ENCODE data around the gene EDEM3. TPM values are rescaled to one million over a fixed set of nuclear protein-coding genes. Genes with fewer than 3 reads are reported as not detected.

EDEM3 gene
- total RNA-seq, 3 donors from 2014 or later (not counting 1 experiment from before 2014, with no cell fraction given) = 8.9 to 15.4 (median 15.1) TPM

- Mint-ChIP-seq H3K27ac (no peak overlapping the region), H3K9me3 (no peaks in the 10 kb centered on the region), H3K36me3 (no peaks in the 10 kb centered on the region), H3K4me3 (no peak overlapping the region), H3K27me3 (ENCODE audit: low read depth in 2 of 2) (peaks cover 25 to 58% of the 10 kb centered on the region in 2 donors), H3K4me1 (no peaks in the 10 kb centered on the region)
- TF ChIP-seq CTCF (IDR thresholded peaks at IDR 0.05) = no peak
- H3K27ac ChIP-seq (ENCODE audit: low read length) = no peak overlapping the region
- no peaks in the 10 kb centered on the region for H3K9me3 ChIP-seq (ENCODE audit: control insufficient read depth, insufficient read depth, low read length)
- peaks cover 2% of the 10 kb centered on the region for H3K27me3 ChIP-seq (ENCODE audit: control insufficient read depth, insufficient read depth, low read length)
- no peak for ATAC-seq
- H3K4me3 ChIP-seq (ENCODE audit: low read length) = no peak overlapping the region
- WGBS (ENCODE audit: insufficient coverage) = 88% methylated on average over 9 of the region's 9 CpGs
- no peak for DNase-seq
- intact Hi-C loops (cut with micrococcal nuclease) = no loop called here
- no peaks in the 10 kb centered on the region for H3K4me1 ChIP-seq (ENCODE audit: control insufficient read depth, insufficient read depth, low read length)
- H3K36me3 ChIP-seq (ENCODE audit: control insufficient read depth, insufficient read depth, low read length) = no peaks in the 10 kb centered on the region
Observed at GRCh38 chr1:184673305-184673704, 81.4 kb downstream of the EDEM3 start.

- intact Hi-C loops (cut with micrococcal nuclease) = no loop called here
- TF ChIP-seq CTCF (IDR thresholded peaks at IDR 0.05) = no peak
- H3K9me3 Mint-ChIP-seq = no peaks in the 10 kb centered on the region
- H3K4me1 Mint-ChIP-seq = no peaks in the 10 kb centered on the region
- DNase-seq (no peak), ATAC-seq (no peak)
- H3K27ac Mint-ChIP-seq = no peak overlapping the region
- H3K4me3 Mint-ChIP-seq = no peak overlapping the region
- Histone ChIP-seq H3K27me3 (ENCODE audit: control insufficient read depth, insufficient read depth, low read length) (peaks cover 2% of the 10 kb centered on the region), H3K27ac (ENCODE audit: low read length) (no peak overlapping the region), H3K9me3 (ENCODE audit: control insufficient read depth, insufficient read depth, low read length) (no peaks in the 10 kb centered on the region), H3K4me3 (ENCODE audit: low read length) (no peak overlapping the region), H3K4me1 (ENCODE audit: control insufficient read depth, insufficient read depth, low read length) (no peaks in the 10 kb centered on the region), H3K36me3 (ENCODE audit: control insufficient read depth, insufficient read depth, low read length) (no peaks in the 10 kb centered on the region)
- WGBS (ENCODE audit: insufficient coverage) = 89% methylated on average over 6 of the region's 9 CpGs
- H3K36me3 Mint-ChIP-seq = no peaks in the 10 kb centered on the region
- H3K27me3 Mint-ChIP-seq (ENCODE audit: low read depth in 2 of 2) = peaks cover 25 to 58% of the 10 kb centered on the region in 2 donors
Observed at GRCh38 chr1:184672013-184672726, 82.5 kb downstream of the EDEM3 start.

GRCh38 chr1:184669391-184669790, 85.3 kb downstream of the EDEM3 start:
- no peak for ATAC-seq
- 88% methylated on average over 1 of the region's 1 CpG for WGBS (ENCODE audit: insufficient coverage)
- TF ChIP-seq CTCF (IDR thresholded peaks at IDR 0.05) = no peak
- no peak overlapping the region for H3K4me3 Mint-ChIP-seq
- DNase-seq = no peak
- H3K9me3 Mint-ChIP-seq = no peaks in the 10 kb centered on the region
- H3K4me1 Mint-ChIP-seq = peaks cover 0 to under 1% of the 10 kb centered on the region in 2 donors
- H3K36me3 Mint-ChIP-seq = no peaks in the 10 kb centered on the region
- peaks cover 28 to 50% of the 10 kb centered on the region in 2 donors for H3K27me3 Mint-ChIP-seq (ENCODE audit: low read depth in 2 of 2)
- no peaks in the 10 kb centered on the region for H3K36me3 ChIP-seq (ENCODE audit: control insufficient read depth, insufficient read depth, low read length)
- H3K27ac Mint-ChIP-seq = no peak overlapping the region
- H3K4me3 ChIP-seq (ENCODE audit: low read length) = no peak overlapping the region
- no peak overlapping the region for H3K27ac ChIP-seq (ENCODE audit: low read length)
- peaks cover 5% of the 10 kb centered on the region for H3K27me3 ChIP-seq (ENCODE audit: control insufficient read depth, insufficient read depth, low read length)
- H3K4me1 ChIP-seq (ENCODE audit: control insufficient read depth, insufficient read depth, low read length) = peaks cover 1% of the 10 kb centered on the region
- H3K9me3 ChIP-seq (ENCODE audit: control insufficient read depth, insufficient read depth, low read length) = no peaks in the 10 kb centered on the region
- intact Hi-C loops (cut with micrococcal nuclease) = loop anchor here (10.0 kb wide), 1 partner anchor 1015 kb away; the partner anchor contains the start of gene APOBEC4

All from natural killer cell (primary cell).